Glutamatergic neuron (in vitro differentiated cells): ENCODE data around the gene HLA-DMA. TPM values are rescaled to one million over a fixed set of nuclear protein-coding genes. Genes with fewer than 3 reads are reported as not detected.

Experiments
- DNase-seq: peaks from one replicate; pipeline ENCODE4 v3.0.0; 2022
- H3K27ac Mint-ChIP-seq: one replicate; pipeline ENCODE4 v1.8.0; 2020; ENCODE audit warnings: mild to moderate bottlenecking, mixed read lengths, inconsistent platforms; ENCODE audit not compliant: unreplicated experiment
- H3K27me3 Mint-ChIP-seq: one replicate; pipeline ENCODE4 v1.8.0; 2020; ENCODE audit warnings: mild to moderate bottlenecking, moderate library complexity, mixed read lengths, inconsistent platforms; ENCODE audit not compliant: unreplicated experiment
- H3K36me3 Mint-ChIP-seq: one replicate; pipeline ENCODE4 v1.8.0; 2020; ENCODE audit warnings: mild to moderate bottlenecking, mixed read lengths, inconsistent platforms; ENCODE audit not compliant: unreplicated experiment
- H3K4me1 Mint-ChIP-seq: one replicate; pipeline ENCODE4 v1.8.0; 2020; ENCODE audit warnings: mild to moderate bottlenecking, low read depth, mixed read lengths, inconsistent platforms; ENCODE audit not compliant: unreplicated experiment
- H3K4me3 Mint-ChIP-seq: one replicate; pipeline ENCODE4 v1.8.0; 2020; ENCODE audit warnings: mild to moderate bottlenecking, mixed read lengths, inconsistent platforms; ENCODE audit not compliant: unreplicated experiment
- H3K9me3 Mint-ChIP-seq: one replicate; pipeline ENCODE4 v1.8.0; 2020; ENCODE audit warnings: mild to moderate bottlenecking, moderate library complexity, mixed read lengths, inconsistent platforms; ENCODE audit not compliant: unreplicated experiment
- total RNA-seq: library from RNA; stranded (reverse); fragmentation: NEBNext Ultra II Directional; extraction: Animal tissue kit (Norgen Biotek cat#: 25700); gene quantifications from one replicate; pipeline ENCODE4 v1.2.1, GENCODE V29; 2021; ENCODE audit not compliant: unreplicated experiment
- TF ChIP-seq, protein P1 (sequence below): fragments of 200-600 bp; sonication (generic); IDR thresholded peaks from one replicate; pipeline ENCODE4 v1.5.0; 2021; ENCODE audit not compliant: partially characterized antibody, unreplicated experiment

HLA-DMA gene
- total RNA-seq, 1 donor from 2014 or later: 0.76 TPM

DNA sequence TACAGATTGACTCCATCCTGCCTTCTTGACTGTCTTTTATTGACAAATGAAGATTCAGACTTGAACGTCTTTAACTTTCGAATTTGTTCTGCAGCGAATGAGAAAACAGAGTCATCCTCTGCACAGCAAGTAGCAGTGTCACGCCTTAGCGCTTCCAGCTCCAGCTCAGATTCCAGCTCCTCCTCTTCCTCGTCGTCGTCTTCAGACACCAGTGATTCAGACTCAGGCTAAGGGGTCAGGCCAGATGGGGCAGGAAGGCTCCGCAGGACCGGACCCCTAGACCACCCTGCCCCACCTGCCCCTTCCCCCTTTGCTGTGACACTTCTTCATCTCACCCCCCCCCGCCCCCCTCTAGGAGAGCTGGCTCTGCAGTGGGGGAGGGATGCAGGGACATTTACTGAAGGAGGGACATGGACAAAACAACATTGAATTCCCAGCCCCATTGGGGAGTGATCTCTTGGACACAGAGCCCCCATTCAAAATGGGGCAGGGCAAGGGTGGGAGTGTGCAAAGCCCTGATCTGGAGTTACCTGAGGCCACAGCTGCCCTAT is 27.7 kb upstream of the HLA-DMA start:
- Mint-ChIP-seq H3K9me3 (peaks cover 16% of the 10 kb centered on the region), H3K27ac (no peak overlapping the region), H3K27me3 (peaks cover 11% of the 10 kb centered on the region), H3K4me1 (peaks cover 4% of the 10 kb centered on the region), H3K36me3 (peaks cover 3% of the 10 kb centered on the region), H3K4me3 (no peak overlapping the region)
- TF ChIP-seq, protein P1, sequence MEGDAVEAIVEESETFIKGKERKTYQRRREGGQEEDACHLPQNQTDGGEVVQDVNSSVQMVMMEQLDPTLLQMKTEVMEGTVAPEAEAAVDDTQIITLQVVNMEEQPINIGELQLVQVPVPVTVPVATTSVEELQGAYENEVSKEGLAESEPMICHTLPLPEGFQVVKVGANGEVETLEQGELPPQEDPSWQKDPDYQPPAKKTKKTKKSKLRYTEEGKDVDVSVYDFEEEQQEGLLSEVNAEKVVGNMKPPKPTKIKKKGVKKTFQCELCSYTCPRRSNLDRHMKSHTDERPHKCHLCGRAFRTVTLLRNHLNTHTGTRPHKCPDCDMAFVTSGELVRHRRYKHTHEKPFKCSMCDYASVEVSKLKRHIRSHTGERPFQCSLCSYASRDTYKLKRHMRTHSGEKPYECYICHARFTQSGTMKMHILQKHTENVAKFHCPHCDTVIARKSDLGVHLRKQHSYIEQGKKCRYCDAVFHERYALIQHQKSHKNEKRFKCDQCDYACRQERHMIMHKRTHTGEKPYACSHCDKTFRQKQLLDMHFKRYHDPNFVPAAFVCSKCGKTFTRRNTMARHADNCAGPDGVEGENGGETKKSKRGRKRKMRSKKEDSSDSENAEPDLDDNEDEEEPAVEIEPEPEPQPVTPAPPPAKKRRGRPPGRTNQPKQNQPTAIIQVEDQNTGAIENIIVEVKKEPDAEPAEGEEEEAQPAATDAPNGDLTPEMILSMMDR: no peak
- no peak for DNase-seq

DNA sequence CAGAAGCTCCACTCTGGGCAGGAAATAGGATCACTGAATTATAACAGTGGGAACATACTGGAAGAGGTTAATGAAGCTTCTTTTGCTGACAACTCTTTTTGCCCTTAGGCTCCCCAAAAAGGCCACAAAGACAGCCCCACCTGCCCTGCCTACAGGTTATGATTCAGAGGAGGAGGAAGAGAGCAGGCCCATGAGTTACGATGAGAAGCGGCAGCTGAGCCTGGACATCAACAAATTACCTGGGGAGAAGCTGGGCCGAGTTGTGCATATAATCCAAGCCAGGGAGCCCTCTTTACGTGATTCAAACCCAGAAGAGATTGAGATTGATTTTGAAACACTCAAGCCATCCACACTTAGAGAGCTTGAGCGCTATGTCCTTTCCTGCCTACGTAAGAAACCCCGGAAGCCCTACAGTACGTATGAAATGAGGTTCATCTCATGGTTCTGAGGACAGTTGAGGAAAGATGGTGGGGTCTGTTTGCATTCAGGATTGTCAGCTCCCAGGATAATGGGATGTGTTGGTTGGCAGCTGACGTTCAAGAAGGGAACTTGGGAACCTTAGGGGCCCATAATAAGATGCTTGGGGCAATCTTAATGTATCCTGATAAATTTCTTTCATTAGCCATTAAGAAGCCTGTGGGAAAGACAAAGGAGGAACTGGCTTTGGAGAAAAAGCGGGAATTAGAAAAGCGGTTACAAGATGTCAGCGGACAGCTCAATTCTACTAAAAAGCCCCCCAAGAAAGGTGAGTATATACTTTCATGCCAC is 27.0 kb upstream of the HLA-DMA start:
- H3K36me3 Mint-ChIP-seq: peaks cover 3% of the 10 kb centered on the region
- H3K27me3 Mint-ChIP-seq: peaks cover 11% of the 10 kb centered on the region
- H3K4me1 Mint-ChIP-seq: peaks cover 8% of the 10 kb centered on the region
- no peak for DNase-seq
- H3K27ac Mint-ChIP-seq: no peak overlapping the region
- TF ChIP-seq, protein P1: no peak
- H3K4me3 Mint-ChIP-seq: peak overlapping the region; percentile 50
- peaks cover 16% of the 10 kb centered on the region for H3K9me3 Mint-ChIP-seq

DNA sequence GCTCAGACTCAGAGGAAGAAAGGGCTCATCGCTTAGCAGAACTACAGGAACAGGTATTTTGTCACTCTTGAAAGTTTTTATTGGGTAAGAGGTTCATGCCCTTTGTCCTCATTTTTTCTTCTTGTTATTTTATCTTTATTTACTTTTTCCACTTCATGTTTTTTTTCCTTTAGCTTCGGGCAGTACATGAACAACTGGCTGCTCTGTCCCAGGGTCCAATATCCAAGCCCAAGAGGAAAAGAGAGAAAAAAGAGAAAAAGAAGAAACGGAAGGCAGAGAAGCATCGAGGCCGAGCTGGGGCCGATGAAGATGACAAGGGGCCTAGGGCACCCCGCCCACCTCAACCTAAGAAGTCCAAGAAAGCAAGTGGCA is 25.0 kb upstream of the HLA-DMA start:
- Mint-ChIP-seq H3K27ac (no peak overlapping the region), H3K9me3 (peaks cover 22% of the 10 kb centered on the region), H3K36me3 (peaks cover 8% of the 10 kb centered on the region), H3K27me3 (peaks cover 18% of the 10 kb centered on the region), H3K4me1 (peaks cover 8% of the 10 kb centered on the region), H3K4me3 (no peak overlapping the region)
- TF ChIP-seq, protein P1: no peak
- no peak for DNase-seq

DNA sequence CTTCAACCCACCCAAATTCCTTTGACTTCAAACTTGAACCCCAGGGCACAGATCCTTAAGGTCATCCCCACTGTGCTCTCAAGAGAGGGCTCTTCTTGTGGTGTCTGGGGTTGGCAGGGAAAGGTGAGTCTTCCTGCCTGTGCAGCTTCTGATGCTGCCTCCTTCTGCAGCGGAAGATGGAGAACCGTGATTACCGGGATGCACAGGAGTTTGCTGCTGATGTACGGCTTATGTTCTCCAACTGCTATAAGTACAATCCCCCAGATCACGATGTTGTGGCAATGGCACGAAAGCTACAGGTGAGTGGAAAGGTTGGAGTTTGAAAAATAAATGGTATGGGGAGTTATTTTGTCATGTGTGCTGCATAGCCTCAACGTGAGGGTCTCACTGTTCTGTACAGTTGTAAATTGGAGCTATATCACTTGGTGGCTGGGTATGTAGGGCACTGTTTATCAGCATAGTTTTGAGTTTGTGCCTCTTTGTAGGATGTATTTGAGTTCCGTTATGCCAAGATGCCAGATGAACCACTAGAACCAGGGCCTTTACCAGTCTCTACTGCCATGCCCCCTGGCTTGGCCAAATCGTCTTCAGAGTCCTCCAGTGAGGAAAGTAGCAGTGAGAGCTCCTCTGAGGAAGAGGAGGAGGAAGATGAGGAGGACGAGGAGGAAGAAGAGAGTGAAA is 24.5 kb upstream of the HLA-DMA start:
- Mint-ChIP-seq H3K27me3 (peaks cover 19% of the 10 kb centered on the region), H3K36me3 (peaks cover 8% of the 10 kb centered on the region), H3K9me3 (peaks cover 24% of the 10 kb centered on the region), H3K27ac (no peak overlapping the region), H3K4me1 (peaks cover 8% of the 10 kb centered on the region), H3K4me3 (no peak overlapping the region)
- DNase-seq: no peak
- TF ChIP-seq, protein P1: no peak
